Erythroblast (primary cell): ENCODE data around the gene CYB5R4.

Experiments
- GATA1 ChIP-seq: IDR thresholded peaks from 2 replicates; pipeline ENCODE4 v1.6.1; 2011; ENCODE audit warnings: low read depth, mild to moderate bottlenecking, control low read depth, low read length, moderate library complexity
- POLR2A ChIP-seq: IDR thresholded peaks from 2 replicates; pipeline ENCODE4 v1.6.1; 2011; ENCODE audit warnings: mild to moderate bottlenecking, low read length

DNA sequence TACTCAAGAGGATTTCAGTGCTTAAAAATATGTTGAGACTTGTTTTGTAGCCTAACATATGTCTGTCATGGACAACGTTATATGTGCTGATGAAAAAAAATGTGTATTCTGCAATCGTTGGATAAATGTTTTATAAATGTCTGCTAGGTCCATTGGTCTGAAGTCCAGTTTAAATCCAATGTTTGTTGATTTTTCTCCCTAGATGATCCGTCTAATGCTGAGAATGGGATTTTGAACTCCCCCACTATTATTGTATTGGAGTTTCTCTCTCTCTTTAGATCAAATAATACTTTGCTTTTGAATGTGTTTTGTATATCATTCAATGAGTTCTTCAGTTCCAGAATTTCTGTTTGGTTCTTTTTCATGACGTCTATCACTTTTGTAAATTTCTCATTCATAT lies 44.9 kb downstream of the CYB5R4 start:
- TF ChIP-seq POLR2A (no peak), GATA1 (no peak)
